ENCODE measurements around the gene TDRD12. TPM values are rescaled to one million over a fixed set of nuclear protein-coding genes. Genes with fewer than 3 reads are reported as not detected.
"Not testable (repeated sequence)": the region's sequence is repeated elsewhere in the genome, so short reads cannot be mapped to it uniquely, and the experiment has no call there.

TDRD12 gene
- total RNA-seq, 2 donors from 2014 or later = 0.55 to 4.1 TPM

DNA sequence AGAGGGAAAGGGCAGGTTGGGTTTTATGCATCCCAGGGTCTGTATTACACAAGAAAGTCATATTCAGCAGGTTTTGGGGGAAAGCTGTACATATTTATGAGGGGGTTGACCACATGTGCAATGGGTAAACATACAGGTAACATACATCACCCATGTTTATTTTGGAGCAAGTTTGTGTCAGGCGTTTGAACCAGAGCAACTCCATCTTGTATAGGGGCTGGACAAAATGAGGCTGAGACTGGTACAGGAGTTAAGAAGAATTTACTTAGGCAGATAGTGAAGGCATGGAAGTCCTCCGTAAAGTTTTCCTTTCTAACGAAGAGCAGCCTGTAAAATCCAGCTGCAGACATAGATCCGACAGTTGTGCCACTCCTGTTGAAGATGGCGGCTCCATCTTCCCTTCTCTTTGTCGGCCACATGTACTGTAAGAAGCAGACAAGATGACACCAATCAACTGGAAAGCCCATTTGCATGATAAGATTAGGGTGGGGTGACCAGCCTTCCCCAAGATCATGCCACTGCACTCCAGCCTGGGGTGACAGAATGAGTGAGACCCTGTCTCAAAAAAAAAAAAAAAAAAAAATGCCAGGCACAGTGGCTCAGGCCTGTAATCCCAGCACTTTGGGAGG lies 32.6 kb upstream of the TDRD12 start:
- H3K36me3 Mint-ChIP-seq (ENCODE audit: low read depth) = no peaks in the 10 kb centered on the region
- no peak for ATAC-seq
- H3K4me3 Mint-ChIP-seq = no peak overlapping the region
- no peaks in the 10 kb centered on the region for H3K9me3 ChIP-seq (ENCODE audit: control insufficient read depth, low read length, poor library complexity, severe bottlenecking)
- DNase-seq = no peak
- H3K27me3 Mint-ChIP-seq = no peaks in the 10 kb centered on the region
- H3K4me1 Mint-ChIP-seq = peaks cover 6% of the 10 kb centered on the region
- H3K27ac Mint-ChIP-seq = no peak overlapping the region

DNA sequence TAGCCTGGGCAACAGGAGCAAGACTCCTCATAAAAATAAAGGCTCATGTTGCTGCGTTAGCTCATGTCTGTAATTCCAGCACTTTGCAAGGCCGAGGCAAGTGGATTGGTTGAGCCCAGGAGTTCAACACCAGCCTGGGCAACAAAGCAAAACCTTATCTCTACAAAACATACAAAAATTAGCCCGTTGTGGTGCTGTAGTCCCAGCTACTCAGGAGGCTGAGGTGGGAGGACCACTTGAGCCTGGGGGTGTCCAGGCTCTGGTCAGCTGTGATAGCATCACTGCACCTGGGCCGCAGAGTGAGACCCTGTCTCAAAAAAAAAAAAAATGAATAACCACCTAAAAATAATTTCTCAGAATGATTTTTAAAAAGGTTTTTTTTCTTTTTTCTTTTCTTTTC lies 31.9 kb upstream of the TDRD12 start:
- Mint-ChIP-seq H3K36me3 (ENCODE audit: low read depth) (peaks cover under 1% of the 10 kb centered on the region), H3K4me3 (no peak overlapping the region), H3K27ac (no peak overlapping the region), H3K27me3 (no peaks in the 10 kb centered on the region), H3K4me1 (peaks cover 7% of the 10 kb centered on the region)
- DNase-seq (no peak), ATAC-seq (no peak)
- no peaks in the 10 kb centered on the region for H3K9me3 ChIP-seq (ENCODE audit: control insufficient read depth, low read length, poor library complexity, severe bottlenecking)

DNA sequence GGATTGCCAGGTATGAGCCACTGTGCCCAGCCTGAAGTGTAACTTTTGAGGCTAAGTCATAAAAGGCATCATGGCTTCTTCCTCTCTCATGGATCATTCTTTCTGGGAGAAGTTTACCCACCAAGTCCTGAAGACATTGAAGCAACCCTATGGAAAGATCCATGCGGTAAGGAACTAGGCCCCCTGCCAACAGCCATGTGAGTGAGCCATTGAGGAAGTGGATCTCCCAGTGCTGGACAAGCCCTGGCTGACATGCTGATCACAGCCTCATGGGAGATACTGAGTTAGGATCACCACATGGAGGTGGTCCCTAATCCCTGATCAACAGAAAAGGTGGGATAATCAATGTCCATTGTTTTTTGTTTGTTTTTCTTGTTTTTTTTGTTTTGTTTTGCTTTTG lies 31.3 kb upstream of the TDRD12 start:
- ATAC-seq = no peak
- no peaks in the 10 kb centered on the region for H3K9me3 ChIP-seq (ENCODE audit: control insufficient read depth, low read length, poor library complexity, severe bottlenecking)
- Mint-ChIP-seq H3K4me1 (peaks cover 13% of the 10 kb centered on the region), H3K27ac (no peak overlapping the region), H3K36me3 (ENCODE audit: low read depth) (peaks cover 2% of the 10 kb centered on the region), H3K27me3 (no peaks in the 10 kb centered on the region), H3K4me3 (no peak overlapping the region)
- no peak for DNase-seq

- peaks cover 5% of the 10 kb centered on the region for H3K36me3 Mint-ChIP-seq (ENCODE audit: low read depth)
- peak within 1 kb of the TSS; percentile 93 for H3K4me3 Mint-ChIP-seq
- H3K27ac Mint-ChIP-seq = peak within 1 kb of the TSS; percentile 92
- ATAC-seq (peak; percentile 88), DNase-seq (peak; percentile 46 to 61 (median 56))
- peaks cover 35% of the 10 kb centered on the region for H3K4me1 Mint-ChIP-seq
- H3K27me3 Mint-ChIP-seq = no peaks in the 10 kb centered on the region
- H3K9me3 ChIP-seq (ENCODE audit: control insufficient read depth, low read length, poor library complexity, severe bottlenecking) = no peaks in the 10 kb centered on the region
Measured at GRCh38 chr19:32691291-32691951, 28.1 kb upstream of the TDRD12 start, which contains the start of gene NUDT19. NUDT19 (plus strand) TSS chr19:32691821; CDS start chr19:32691961, 140 bp downstream.

GRCh38 chr19:32691952-32692726 lies 27.4 kb upstream of the TDRD12 start:
- H3K27ac Mint-ChIP-seq = peak overlapping the region; percentile 87
- peak overlapping the region; percentile 93 for H3K4me3 Mint-ChIP-seq
- peaks cover 35% of the 10 kb centered on the region for H3K4me1 Mint-ChIP-seq
- peaks cover 5% of the 10 kb centered on the region for H3K36me3 Mint-ChIP-seq (ENCODE audit: low read depth)
- H3K27me3 Mint-ChIP-seq = no peaks in the 10 kb centered on the region
- DNase-seq = peak; percentile 28 to 39 (median 31)
- ATAC-seq = peak; percentile 77
- no peaks in the 10 kb centered on the region for H3K9me3 ChIP-seq (ENCODE audit: control insufficient read depth, low read length, poor library complexity, severe bottlenecking)

DNA sequence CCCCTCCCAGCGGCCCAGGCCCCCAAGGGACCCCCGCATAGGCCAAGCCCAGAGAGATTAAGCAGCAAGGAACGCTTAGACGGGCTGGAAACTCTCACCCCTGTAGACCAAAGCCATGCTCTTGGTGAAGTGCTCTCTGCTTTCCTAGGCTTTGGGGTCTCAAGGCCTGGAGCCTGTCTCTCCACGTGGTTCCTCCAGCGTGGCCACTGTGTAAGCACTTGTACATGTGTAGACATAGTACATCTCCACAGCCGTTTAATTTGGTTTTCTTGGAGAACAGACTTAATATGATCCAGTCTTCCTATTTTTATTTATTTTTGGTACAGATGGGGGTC lies 26.9 kb upstream of the TDRD12 start:
- H3K27ac Mint-ChIP-seq = peak overlapping the region; percentile 87
- DNase-seq = no peak

DNA sequence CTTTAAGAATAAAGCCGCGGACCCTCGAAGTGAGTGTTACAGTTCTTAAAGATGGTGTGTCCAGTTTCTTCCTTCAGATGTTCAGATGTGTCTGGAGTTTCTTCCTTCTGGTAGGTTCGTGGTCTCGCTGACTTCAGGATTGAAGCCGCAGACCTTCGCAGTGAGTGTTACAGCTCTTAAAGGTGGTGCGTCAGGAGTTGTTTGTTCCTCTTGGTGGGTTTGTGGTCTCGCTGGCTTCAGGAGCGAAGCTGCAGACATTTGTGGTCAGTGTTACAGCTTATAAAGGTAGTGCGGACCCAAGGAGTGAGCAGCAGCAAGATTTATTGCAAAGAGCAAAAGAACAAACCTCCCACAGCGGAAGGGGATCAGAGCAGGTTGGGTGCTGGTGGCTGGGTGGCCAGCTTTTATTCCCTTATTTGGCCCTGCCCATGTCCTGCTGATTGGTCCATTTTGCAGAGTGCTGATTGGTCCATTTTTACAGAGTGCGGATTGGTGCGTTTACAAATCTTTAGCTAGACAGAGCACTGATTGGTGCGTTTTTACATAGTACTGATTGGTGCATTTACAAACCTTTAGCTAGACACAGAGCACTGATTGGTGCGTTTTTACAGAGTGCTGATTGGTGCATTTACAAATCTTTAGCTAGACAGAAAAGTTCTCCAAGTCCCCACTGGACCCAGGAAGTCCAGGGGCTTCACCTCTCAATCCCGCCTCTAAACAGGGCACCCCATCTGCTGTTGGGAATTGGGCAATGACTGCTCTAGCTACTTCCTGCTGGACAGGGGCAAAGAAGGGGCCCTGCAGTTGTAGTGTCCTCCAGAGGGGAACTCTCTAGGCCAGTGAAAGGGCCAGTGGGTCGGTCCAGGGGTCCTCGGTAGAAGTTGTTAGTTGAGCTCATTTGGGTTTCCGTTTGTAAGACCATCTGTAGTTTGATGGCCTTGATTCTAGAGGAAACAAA lies 26.1 kb upstream of the TDRD12 start:
- H3K9me3 ChIP-seq (ENCODE audit: control insufficient read depth, low read length, poor library complexity, severe bottlenecking); H3K36me3 Mint-ChIP-seq (ENCODE audit: low read depth); H3K27me3 Mint-ChIP-seq; ATAC-seq; DNase-seq: not testable (repeated sequence)
- peak overlapping the region; percentile 87 for H3K27ac Mint-ChIP-seq
- H3K4me1 Mint-ChIP-seq = peaks cover 46% of the 10 kb centered on the region
- peak overlapping the region; percentile 93 for H3K4me3 Mint-ChIP-seq

More for the DNA sequence above, 26.9 kb upstream of the TDRD12 start:
- Mint-ChIP-seq H3K36me3 (ENCODE audit: low read depth) (peaks cover 5% of the 10 kb centered on the region), H3K27me3 (no peaks in the 10 kb centered on the region), H3K4me3 (peak overlapping the region; percentile 93), H3K4me1 (peaks cover 39% of the 10 kb centered on the region)
- ATAC-seq = no peak
- no peaks in the 10 kb centered on the region for H3K9me3 ChIP-seq (ENCODE audit: control insufficient read depth, low read length, poor library complexity, severe bottlenecking)

DNA sequence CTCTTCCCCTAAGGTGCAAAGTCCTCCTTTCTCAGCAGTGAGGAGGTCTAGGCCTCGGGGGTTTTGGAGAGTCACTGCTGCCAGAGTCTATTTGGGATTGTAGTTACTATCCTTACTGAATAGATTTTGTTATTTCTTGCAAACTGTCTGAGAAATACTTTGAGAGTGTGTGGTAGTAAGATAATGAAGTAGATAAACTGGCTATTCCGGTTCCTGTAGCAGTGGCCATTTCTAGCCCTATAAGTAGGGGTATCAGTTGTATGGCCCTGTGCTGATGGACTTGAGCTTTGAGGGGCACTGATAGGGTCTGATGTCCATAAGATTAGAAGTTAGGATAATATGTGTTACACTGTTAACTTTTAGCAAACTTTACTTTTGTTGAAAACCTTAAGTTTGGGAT lies 25.3 kb upstream of the TDRD12 start:
- H3K36me3 Mint-ChIP-seq (ENCODE audit: low read depth); H3K27me3 Mint-ChIP-seq; H3K9me3 ChIP-seq (ENCODE audit: control insufficient read depth, low read length, poor library complexity, severe bottlenecking); ATAC-seq; DNase-seq: not testable (repeated sequence)
- peak overlapping the region; percentile 87 for H3K27ac Mint-ChIP-seq
- peak overlapping the region; percentile 93 for H3K4me3 Mint-ChIP-seq
- H3K4me1 Mint-ChIP-seq = peaks cover 52% of the 10 kb centered on the region

GRCh38 chr19:32694851-32695250 lies 24.7 kb upstream of the TDRD12 start:
- H3K4me3 Mint-ChIP-seq = peak overlapping the region; percentile 93
- not testable (repeated sequence) for DNase-seq

DNA sequence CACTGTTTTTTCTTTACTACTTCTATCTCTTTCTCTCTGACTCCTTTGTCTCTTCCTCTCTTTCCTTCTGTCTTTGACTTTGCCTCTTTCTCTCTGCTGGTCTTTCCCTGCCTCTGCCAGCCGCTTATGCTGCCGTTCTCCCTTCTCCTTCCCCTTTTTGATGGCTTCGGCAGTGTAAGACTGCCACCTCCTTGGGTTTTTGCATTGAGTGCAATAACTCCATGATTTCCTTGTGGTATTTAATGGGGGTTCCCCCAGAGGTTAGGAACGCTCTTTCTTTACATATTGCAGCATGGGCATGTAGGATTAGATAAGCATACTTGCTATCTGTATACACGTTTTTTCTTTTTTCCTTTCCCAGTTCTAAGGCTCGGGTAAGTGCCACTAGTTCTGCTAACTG lies 24.1 kb upstream of the TDRD12 start:
- DNase-seq; H3K27me3 Mint-ChIP-seq; ATAC-seq; H3K9me3 ChIP-seq (ENCODE audit: control insufficient read depth, low read length, poor library complexity, severe bottlenecking); H3K36me3 Mint-ChIP-seq (ENCODE audit: low read depth): not testable (repeated sequence)
- Mint-ChIP-seq H3K4me3 (peak overlapping the region; percentile 76), H3K4me1 (peaks cover 52% of the 10 kb centered on the region), H3K27ac (peak overlapping the region; percentile 46)

More at GRCh38 chr19:32694851-32695250, 24.7 kb upstream of the TDRD12 start:
- H3K36me3 Mint-ChIP-seq (ENCODE audit: low read depth); ATAC-seq; H3K9me3 ChIP-seq (ENCODE audit: control insufficient read depth, low read length, poor library complexity, severe bottlenecking); H3K27me3 Mint-ChIP-seq: not testable (repeated sequence)
- H3K4me1 Mint-ChIP-seq = peaks cover 52% of the 10 kb centered on the region
- H3K27ac Mint-ChIP-seq = peak overlapping the region; percentile 46

DNA sequence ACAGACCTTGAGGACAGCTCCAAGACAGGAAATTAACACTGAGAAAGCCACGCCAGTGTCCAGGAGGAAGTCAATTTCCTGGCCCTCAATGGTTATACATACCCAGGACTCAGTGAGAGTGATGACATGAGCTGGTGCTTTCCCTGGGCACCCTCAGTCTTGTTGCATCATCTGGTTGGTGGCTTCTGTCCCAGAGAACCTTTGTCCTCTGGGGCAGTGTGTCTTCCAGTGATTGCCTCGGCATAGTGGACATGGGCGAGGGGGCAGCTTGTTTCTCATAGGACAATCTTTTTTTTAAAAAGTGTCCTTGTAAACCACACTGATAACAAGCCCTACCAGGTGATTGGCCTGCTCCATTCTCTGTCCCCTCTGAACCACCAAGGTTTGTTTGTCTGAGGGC lies 22.8 kb upstream of the TDRD12 start:
- H3K27ac Mint-ChIP-seq; ATAC-seq; DNase-seq; H3K36me3 Mint-ChIP-seq (ENCODE audit: low read depth); H3K27me3 Mint-ChIP-seq; H3K4me3 Mint-ChIP-seq; H3K9me3 ChIP-seq (ENCODE audit: control insufficient read depth, low read length, poor library complexity, severe bottlenecking): not testable (repeated sequence)
- H3K4me1 Mint-ChIP-seq = peaks cover 47% of the 10 kb centered on the region

GRCh38 chr19:32700129-32700528 lies 19.4 kb upstream of the TDRD12 start:
- DNase-seq; H3K9me3 ChIP-seq (ENCODE audit: control insufficient read depth, low read length, poor library complexity, severe bottlenecking); H3K27ac Mint-ChIP-seq; H3K27me3 Mint-ChIP-seq; H3K4me3 Mint-ChIP-seq; ATAC-seq: not testable (repeated sequence)
- Mint-ChIP-seq H3K4me1 (peaks cover 29% of the 10 kb centered on the region), H3K36me3 (ENCODE audit: low read depth) (peaks cover 11% of the 10 kb centered on the region)

Data from T-helper 17 cell (primary cell).